Measurements from ENCODE around the gene UROD.
"Not testable (repeated sequence)": the region's sequence is repeated elsewhere in the genome, so short reads cannot be mapped to it uniquely, and the experiment has no call there.

Gene UROD

DNA sequence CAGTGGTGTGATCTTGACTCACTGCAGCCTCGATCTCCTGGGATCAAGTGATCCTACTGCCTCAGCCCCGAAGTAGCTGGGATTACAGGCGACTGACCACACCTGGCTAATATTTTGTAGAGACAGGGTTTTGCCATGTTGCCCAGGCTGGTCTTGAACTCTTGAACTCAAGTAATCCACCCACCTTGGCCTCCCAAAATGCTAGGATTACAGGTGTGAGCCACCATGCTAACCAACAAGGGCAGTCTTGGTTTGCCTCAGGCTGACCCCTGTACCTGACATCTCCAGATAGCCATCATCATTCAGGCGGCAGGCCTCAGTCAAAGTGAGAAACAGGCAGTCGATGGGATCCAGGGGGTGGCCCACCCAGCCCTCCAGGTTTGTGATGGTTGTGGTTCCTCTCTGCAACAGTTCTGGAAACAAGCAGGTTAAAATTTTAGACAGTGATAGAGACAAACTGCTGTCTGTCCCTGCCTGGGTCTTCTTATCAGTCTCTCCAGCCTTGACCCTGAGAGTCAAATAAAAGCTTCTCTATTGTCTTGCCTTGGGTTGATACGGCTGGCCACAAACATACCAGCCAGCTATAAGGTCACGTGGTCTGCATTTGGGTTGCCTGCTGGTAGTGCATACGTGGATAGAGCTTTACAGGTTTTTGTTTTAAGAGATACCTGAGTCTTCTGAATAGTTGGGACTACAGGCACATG is 26.8 kb downstream of the UROD start:
- DNase-seq (ENCODE audit: low spot score): no peak

DNA sequence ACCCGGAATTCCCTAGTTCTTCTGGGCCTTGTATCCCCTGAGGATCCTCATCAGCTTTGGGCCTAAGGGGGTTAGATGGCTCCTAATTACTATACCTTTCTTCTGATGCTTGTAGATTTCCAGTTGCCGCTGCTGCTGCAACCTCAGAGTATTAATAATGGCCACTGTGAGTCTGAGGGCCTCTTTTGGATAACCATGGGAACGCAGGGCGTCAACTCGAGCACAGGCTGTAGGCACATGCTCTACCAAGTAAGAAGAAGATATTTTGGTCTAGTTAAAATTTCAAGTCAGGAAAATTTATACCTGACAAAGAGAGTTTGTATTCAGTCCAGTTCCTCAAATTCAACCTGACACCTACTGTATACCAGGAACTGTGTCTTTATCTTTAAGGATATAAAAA is 28.2 kb downstream of the UROD start:
- no peak for DNase-seq (ENCODE audit: low spot score)

DNA sequence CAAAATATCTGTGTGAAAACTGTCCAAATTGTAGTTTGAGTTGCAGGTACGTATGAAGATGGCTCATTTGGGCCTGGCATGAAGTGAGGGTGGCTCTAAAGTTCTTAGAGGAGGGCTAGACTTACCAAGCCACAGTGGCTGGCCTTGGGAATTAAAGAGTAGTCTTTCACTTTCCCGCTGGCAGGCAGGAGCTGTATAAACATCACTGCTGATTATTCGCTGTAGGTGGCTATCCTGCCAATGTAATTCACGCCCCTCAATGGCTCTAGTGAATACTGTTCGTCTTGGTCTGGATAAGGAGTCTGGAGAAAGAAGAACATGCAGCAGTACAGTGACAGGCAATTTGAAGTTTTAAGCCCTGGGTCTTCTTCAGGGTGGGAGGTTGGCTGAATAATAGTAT is 31.0 kb downstream of the UROD start:
- no peak for DNase-seq (ENCODE audit: low spot score)

DNA sequence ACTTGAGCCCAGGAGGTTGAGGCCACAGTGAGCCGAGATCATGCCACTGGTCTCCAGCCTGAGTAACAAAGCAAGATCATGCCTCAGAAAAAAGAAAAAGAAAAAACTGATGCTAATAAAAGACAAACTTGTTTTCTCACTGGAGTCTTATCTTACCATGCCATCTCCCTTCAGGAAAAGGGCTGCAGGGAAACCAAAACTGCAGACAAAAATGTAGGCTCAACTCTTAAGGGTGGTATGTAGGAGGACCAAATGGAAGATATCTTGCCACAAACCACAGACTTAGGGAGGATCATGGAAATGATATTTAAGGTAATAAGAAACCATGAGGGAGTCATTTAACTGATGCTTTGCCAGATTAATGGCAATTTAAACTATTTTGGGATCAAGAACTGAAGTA is 32.9 kb downstream of the UROD start:
- DNase-seq (ENCODE audit: low spot score): no peak

GRCh38 chr1:45047032-45047431 is 35.0 kb downstream of the UROD start:
- DNase-seq (ENCODE audit: low spot score): no peak

GRCh38 chr1:45051005-45051772 is 39.1 kb downstream of the UROD start:
- DNase-seq (ENCODE audit: low spot score): no peak

- DNase-seq (ENCODE audit: low spot score): no peak
Observed at GRCh38 chr1:45057542-45057941, 45.5 kb downstream of the UROD start.

- no peak for DNase-seq (ENCODE audit: low spot score)
Observed at GRCh38 chr1:45059829-45060228, 47.8 kb downstream of the UROD start.

- not testable (repeated sequence) for DNase-seq (ENCODE audit: low spot score)
Observed at GRCh38 chr1:45062463-45062862, 50.4 kb downstream of the UROD start.

- no peak for DNase-seq (ENCODE audit: low spot score)
Observed at GRCh38 chr1:45065083-45065482, 53.0 kb downstream of the UROD start.

Data from cerebellar cortex (tissue), 1 donor.